GM04503 (cell line): ENCODE results near the gene ZNF3.

Experiments
- DNase-seq: peaks from one replicate; pipeline ENCODE4 v3.0.0-alpha.2; 2012; ENCODE audit warnings: low read depth

Gene ZNF3

DNA sequence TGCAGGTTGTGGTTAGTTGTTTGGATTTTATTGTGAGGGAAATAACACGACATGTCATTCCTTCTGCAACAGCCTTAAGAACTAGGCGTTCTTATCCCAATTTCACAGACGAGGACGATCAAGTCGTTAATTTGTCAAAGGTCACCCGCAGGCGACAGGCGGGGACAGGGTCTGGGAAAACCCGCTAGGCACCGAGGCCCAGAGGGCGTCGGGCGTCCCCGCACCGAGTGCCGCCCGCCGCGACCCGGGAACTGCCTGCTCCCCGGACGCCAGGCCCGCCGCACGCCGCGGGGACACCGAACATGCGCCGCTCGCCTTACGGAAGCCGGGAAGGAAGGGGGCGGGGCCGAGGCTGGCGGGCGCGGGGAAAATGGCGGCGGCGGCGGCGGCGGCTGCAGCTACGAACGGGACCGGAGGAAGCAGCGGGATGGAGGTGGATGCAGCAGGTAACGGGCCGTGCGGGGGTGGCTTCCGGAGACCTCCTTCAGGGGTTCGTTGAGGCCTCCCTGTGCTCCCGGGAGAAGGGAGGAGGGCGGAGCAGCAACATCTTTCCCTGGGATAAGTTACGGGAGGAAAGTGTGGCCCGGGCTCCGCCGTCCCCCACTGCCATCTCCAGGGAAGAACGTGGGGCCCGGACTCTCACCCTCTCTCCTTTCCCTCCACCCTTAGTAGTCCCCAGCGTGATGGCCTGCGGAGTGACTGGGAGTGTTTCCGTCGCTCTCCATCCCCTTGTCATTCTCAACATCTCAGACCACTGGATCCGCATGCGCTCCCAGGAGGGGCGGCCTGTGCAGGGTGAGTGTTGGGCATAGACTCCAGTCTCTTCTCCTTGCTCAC, 7.3 kb upstream of the ZNF3 start, which contains the start of gene COPS6:
Gene COPS6, plus strand, starts transcription at position 349 of the 837 bp plus-strand sequence. Its CDS starts 22 bp downstream, at position 371.
- DNase-seq = no peak

GRCh38 chr7:100088095-100088620, 6.6 kb upstream of the ZNF3 start:
- DNase-seq = no peak

DNA sequence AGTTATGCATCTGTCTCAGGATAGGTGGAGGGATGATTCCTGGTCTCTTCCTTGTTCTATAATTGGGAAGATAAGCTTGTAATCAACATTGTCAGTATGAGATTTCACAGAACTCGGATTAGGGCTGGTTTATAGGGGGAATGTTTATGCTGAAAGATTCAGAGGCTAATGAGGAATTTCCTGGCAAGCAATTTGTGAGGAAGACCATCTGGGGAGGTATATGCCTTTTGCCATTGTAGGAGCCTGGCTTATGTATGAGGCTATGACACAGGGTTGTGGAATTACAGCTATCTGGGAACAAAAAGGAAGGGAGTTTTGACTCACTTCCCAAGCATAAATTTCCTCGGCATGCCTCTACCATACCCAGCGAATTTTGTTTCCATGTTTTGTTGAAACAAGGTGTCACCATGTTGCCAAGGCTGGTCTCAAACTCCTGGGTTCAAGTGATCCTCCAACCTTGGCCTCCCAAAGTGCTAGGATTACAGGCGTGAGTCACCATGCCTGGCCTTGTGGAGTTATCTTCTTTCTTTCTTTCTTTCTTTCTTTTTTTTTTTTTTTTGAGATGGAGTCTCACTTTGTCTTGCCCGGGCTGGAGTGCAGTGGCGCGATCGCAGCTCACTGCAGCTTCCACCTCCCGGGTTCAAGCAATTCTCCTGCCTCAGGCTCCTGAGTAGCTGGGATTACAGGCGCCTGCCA, 5.7 kb upstream of the ZNF3 start:
- peak; percentile 99 for DNase-seq

DNA sequence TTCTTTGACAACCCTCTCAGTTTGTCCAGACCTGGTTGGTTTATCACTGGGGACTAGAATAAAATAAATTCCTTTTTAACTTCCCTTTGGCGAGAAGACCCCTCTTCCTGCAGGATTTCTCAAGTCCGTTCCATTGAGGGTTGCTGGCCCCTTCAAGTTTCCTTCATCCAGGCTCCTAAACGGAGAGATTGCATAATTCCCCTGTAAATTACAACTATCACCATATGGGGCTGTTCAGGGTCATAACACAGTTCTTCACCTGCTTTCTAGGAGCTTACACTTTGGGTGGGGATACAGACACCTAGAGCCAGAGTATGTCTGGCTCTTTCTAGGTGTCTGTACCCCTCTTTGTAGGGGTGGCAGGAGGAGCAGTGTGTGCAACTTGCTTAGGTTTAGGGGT, 4.0 kb upstream of the ZNF3 start:
- DNase-seq = no peak

GRCh38 chr7:100082978-100083377, 1.5 kb upstream of the ZNF3 start:
- DNase-seq = no peak

DNA sequence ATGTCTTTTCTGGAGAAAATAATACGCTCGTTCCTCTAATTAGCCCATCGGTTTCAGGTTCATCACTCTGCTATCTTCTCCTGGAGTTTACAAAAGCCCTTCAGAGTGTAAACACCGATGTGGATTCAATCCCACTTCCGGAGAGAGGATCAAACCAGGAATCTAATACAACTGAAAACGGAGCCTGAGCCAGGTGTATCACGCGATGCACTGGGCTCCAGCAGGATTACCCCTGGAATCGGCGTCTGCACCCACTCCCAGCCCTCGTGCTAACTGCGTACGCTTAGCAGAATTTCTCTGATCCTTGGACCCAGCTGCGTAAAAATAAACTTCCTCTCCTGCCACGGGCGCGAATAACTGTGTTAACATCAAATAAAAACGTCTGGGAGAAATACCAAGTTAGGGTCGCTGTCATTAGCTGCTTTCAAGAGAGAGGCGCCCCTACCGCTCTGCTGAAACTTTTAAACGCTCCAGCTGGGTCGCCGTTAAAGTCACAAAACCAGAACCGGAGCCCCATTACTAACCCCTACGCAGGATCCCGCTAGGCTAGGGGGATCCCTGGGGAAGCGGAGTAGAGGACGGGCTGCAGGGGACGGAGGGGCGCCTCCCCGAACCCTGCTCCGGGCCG, 502 bp downstream of the ZNF3 start:
- no peak for DNase-seq

GRCh38 chr7:100079024-100079560, 2.4 kb downstream of the ZNF3 start:
- no peak for DNase-seq

DNA sequence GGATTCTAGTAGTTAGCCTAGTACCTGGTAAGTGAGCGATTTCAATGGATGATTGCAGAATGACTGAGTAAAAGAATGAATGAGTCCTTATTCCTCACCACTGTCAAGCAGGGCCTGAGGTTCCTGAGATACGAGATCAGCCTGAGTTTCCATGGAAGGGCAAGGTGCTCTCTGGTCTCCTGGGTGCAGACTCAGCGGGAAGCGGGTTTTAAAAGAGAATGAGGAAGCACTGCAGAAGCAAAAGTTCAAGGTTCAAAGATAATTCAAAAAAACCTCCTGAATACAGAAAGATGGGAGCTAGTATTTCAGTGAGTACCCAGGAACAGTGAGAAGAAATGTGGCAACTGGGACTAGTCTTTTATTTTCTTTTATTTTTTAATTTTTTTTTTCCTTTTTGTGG, 4.3 kb downstream of the ZNF3 start:
- no peak for DNase-seq

DNA sequence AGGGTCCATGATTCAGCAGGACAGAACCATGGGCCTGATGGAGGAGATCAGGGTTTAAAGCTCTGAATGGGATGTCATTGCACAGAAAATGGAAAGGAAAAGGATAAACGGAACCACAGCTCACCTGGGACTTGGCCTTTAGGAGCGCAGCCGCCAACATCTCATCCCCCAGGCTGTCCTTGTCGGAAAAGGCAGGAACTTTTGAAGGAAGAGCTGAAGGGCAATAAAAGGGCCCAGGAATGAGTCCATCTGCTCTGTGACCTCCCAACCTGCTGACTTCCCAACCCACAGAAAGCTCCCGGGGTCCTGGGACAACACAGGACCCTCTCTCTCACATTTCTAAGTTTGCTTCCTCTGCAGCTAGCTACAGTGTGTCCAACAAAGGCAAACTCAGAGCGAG, 6.1 kb downstream of the ZNF3 start:
- no peak for DNase-seq

DNA sequence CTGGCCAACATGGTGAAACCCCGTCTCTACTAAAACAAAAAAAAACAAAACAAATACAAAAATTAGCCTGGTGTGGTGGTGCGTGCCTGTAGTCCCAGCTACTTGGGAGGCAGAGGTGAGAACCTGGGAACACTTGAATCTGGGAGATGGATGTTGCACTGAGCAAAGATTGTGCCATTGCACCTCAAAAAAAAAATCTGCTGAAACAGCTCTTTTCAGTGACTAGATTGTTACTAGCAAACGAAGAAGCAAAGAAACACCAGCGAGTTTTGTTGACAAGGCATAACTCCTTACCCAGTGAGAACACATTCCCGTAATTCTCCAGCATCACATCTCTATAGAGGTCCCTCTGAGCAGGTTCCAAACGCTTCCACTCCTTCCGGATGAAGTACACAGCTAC, 6.7 kb downstream of the ZNF3 start:
- DNase-seq = no peak

- DNase-seq = no peak
These were observed 9.1 kb downstream of the ZNF3 start for GRCh38 chr7:100072462-100072861.

DNA sequence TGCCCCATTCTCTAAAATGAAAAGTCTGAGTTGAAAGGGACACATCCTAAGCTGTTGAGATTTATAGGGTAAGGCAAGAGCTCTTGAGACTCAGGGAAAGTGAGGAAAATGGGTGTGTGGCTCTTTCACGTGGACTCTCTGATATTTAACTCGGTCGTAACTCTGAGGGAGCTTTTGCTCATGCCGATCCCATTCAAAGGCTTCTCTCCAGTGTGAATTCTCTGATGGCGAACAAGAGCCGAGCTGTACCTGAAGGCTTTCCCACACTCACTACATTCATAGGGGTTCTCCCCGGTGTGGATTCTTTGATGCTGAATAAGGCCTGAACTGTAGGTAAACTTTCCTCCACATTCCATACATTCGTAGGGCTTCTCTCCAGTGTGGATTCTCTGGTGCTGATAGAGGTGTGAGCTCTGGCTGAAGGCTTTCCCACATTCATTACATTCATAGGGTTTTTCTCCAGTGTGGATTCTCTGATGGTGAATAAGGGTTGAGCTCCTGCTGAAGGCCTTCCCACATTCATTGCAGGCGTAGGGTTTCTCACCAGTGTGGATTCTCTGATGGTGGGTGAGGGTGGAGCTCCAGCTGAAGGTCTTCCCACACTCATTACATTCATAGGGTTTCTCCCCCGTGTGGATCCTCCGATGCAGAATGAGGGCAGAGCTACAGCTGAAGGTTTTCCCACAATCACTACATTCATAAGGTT, 10.4 kb downstream of the ZNF3 start:
- DNase-seq = no peak

- DNase-seq = no peak
These were observed 11.5 kb downstream of the ZNF3 start for GRCh38 chr7:100069991-100070390.

GRCh38 chr7:100066953-100067352, 14.6 kb downstream of the ZNF3 start:
- DNase-seq = no peak

GRCh38 chr7:100065452-100066186, 15.9 kb downstream of the ZNF3 start:
- DNase-seq = peak; percentile 78

DNA sequence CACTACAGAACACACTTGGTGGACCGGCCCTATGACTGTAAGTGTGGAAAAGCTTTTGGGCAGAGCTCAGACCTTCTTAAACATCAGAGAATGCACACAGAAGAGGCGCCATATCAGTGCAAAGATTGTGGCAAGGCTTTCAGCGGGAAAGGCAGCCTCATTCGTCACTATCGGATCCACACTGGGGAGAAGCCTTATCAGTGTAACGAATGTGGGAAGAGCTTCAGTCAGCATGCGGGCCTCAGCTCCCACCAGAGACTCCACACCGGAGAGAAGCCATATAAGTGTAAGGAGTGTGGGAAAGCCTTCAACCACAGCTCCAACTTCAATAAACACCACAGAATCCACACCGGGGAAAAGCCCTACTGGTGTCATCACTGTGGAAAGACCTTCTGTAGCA, 17.4 kb downstream of the ZNF3 start:
- no peak for DNase-seq

- DNase-seq = no peak
These were observed 18.1 kb downstream of the ZNF3 start for GRCh38 chr7:100063376-100063775.

- DNase-seq = no peak
These were observed 19.9 kb downstream of the ZNF3 start for GRCh38 chr7:100061518-100062193.

- no peak for DNase-seq
These were observed 22.2 kb downstream of the ZNF3 start for GRCh38 chr7:100059251-100059739.

DNA sequence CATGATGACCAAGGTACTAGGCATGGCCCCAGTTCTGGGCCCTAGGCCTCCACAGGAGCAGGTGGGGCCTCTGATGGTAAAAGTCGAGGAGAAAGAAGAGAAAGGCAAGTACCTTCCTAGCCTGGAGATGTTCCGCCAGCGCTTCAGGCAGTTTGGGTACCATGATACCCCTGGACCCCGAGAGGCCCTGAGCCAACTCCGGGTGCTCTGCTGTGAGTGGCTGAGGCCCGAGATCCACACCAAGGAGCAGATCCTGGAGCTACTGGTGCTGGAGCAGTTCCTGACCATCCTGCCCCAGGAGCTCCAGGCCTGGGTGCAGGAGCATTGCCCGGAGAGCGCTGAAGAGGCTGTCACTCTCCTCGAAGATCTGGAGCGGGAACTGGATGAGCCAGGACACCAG, 24.5 kb downstream of the ZNF3 start:
- DNase-seq = no peak
